OCI-LY3 (cell line): Measurements from ENCODE around the gene NXPE1.
"Not testable (repeated sequence)": the region's sequence is repeated elsewhere in the genome, so short reads cannot be mapped to it uniquely, and the experiment has no call there.

Experiments used
- EZH2phosphoT487 ChIP-seq: fragments of 200-600 bp; shearing (Covaris generic); IDR thresholded peaks from 2 replicates; pipeline ENCODE4 v1.6.1; 2018; ENCODE audit warnings: antibody characterized with exemption, mixed run types, low read depth
- TF ChIP-seq, protein P1 (sequence below): fragments of 200-600, 300-600 bp; sonication (generic); IDR thresholded peaks from 2 replicates; pipeline ENCODE4 v1.5.1; 2014; ENCODE audit warnings: antibody characterized with exemption, low read length, low read depth

DNA sequence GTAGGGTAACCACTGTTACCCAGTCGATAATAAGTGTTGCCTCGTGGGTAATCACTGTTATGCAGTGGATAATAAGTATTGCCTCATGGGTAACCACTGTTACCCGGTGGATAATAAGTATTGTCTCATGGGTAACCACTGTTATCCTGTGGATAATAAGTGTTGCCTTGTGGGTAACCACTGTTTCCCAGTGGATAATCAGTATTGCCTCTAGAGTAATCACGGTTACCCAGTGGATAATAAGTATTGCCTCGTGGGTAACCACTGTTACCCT is 47.1 kb upstream of the NXPE1 start:
- TF ChIP-seq, protein P1, sequence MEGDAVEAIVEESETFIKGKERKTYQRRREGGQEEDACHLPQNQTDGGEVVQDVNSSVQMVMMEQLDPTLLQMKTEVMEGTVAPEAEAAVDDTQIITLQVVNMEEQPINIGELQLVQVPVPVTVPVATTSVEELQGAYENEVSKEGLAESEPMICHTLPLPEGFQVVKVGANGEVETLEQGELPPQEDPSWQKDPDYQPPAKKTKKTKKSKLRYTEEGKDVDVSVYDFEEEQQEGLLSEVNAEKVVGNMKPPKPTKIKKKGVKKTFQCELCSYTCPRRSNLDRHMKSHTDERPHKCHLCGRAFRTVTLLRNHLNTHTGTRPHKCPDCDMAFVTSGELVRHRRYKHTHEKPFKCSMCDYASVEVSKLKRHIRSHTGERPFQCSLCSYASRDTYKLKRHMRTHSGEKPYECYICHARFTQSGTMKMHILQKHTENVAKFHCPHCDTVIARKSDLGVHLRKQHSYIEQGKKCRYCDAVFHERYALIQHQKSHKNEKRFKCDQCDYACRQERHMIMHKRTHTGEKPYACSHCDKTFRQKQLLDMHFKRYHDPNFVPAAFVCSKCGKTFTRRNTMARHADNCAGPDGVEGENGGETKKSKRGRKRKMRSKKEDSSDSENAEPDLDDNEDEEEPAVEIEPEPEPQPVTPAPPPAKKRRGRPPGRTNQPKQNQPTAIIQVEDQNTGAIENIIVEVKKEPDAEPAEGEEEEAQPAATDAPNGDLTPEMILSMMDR, result not testable (repeated sequence)
- TF ChIP-seq EZH2phosphoT487, result not testable (repeated sequence)
